Mucosa of gallbladder (tissue), 1 donor: ENCODE results near the gene FKBP7. TPM values are rescaled to one million over a fixed set of nuclear protein-coding genes. Genes with fewer than 3 reads are reported as not detected.

Source experiments
- total RNA-seq: library from RNA; stranded (reverse); gene quantifications from one replicate; pipeline ENCODE4 v1.2.1, GENCODE V29; 2021
- donor health status: DM: no; HTN: no; CAD: no.

The FKBP7 gene
- total RNA-seq, 1 donor from 2014 or later, result 9.1 TPM

Other genes starting within 250 kb of the FKBP7 start
- 43.0 TPM for gene PRKRA, start 27.4 kb downstream of the FKBP7 start, total RNA-seq
- 3.1 TPM for gene PJVK, start 27.2 kb downstream of the FKBP7 start, total RNA-seq
- 37.4 TPM for gene PLEKHA3, start 1.9 kb upstream of the FKBP7 start, total RNA-seq